H9 (cell line): Measurements from ENCODE around the gene HOXC13. TPM values are rescaled to one million over a fixed set of nuclear protein-coding genes. Genes with fewer than 3 reads are reported as not detected.
A peak's percentile ranks its signal among the peaks of the same experiment; 100 is the strongest.

Experiments
- DNase-seq: peaks from one replicate; pipeline ENCODE4 v3.0.0-alpha.2; 2017
- H2AFZ ChIP-seq: one replicate; pipeline ENCODE4 v1.6.1; 2013; ENCODE audit warnings: mild to moderate bottlenecking, low read length, control low read depth, moderate library complexity
- H2AK5ac ChIP-seq: 2 replicates; pipeline ENCODE4 v1.6.1; 2013; ENCODE audit warnings: low read length, control low read depth, mixed read lengths; ENCODE audit not compliant: insufficient read length
- H2BK120ac ChIP-seq: one replicate; pipeline ENCODE4 v1.6.1; 2013; ENCODE audit warnings: low read depth, mild to moderate bottlenecking, low read length, control low read depth, inconsistent platforms; ENCODE audit not compliant: poor library complexity, severe bottlenecking
- H2BK12ac ChIP-seq: 2 replicates; pipeline ENCODE4 v1.6.1; 2013; ENCODE audit warnings: low read length, control low read depth, mixed read lengths, low read depth; ENCODE audit not compliant: insufficient read length
- H2BK15ac ChIP-seq: 2 replicates; pipeline ENCODE4 v1.6.1; 2013; ENCODE audit warnings: low read depth, low read length, control low read depth
- H2BK20ac ChIP-seq: one replicate; pipeline ENCODE4 v1.6.1; 2013; ENCODE audit warnings: low read depth, mild to moderate bottlenecking, low read length, control low read depth, inconsistent platforms; ENCODE audit not compliant: poor library complexity, severe bottlenecking
- H2BK5ac ChIP-seq: 2 replicates; pipeline ENCODE4 v1.6.1; 2013; ENCODE audit warnings: low read length, control low read depth, mixed read lengths; ENCODE audit not compliant: insufficient read length
- H3K14ac ChIP-seq: 2 replicates; pipeline ENCODE4 v1.6.1; 2013; ENCODE audit warnings: low read length, control low read depth; ENCODE audit not compliant: insufficient read depth
- H3K18ac ChIP-seq: 2 replicates; pipeline ENCODE4 v1.6.1; 2013; ENCODE audit warnings: low read depth, mild to moderate bottlenecking, mixed read lengths, low read length, control low read depth; ENCODE audit not compliant: insufficient read length
- H3K23ac ChIP-seq: 2 replicates; pipeline ENCODE4 v1.6.1; 2013; ENCODE audit warnings: low read length, control low read depth, mixed read lengths, low read depth; ENCODE audit not compliant: insufficient read length
- H3K23me2 ChIP-seq: 2 replicates; pipeline ENCODE4 v1.6.1; 2013; ENCODE audit warnings: low read depth, mild to moderate bottlenecking, mixed read lengths, low read length, control low read depth; ENCODE audit not compliant: insufficient read length, poor library complexity, severe bottlenecking
- H3K27ac ChIP-seq: 2 replicates; pipeline ENCODE4 v1.5.1; 2013; ENCODE audit warnings: low read length, control low read depth, mixed read lengths, low read depth; ENCODE audit not compliant: insufficient read length
- H3K27me3 ChIP-seq: 2 replicates; pipeline ENCODE4 v1.6.1; 2013; ENCODE audit warnings: low read length, control low read depth, inconsistent platforms; ENCODE audit not compliant: insufficient read depth
- H3K4ac ChIP-seq: 2 replicates; pipeline ENCODE4 v1.6.1; 2013; ENCODE audit warnings: low read depth, mild to moderate bottlenecking, control low read depth, inconsistent platforms, low read length, moderate library complexity
- H3K4me1 ChIP-seq: 2 replicates; pipeline ENCODE4 v1.6.1; 2013; ENCODE audit warnings: low read length, control low read depth, inconsistent platforms; ENCODE audit not compliant: insufficient read depth
- H3K4me2 ChIP-seq: 2 replicates; pipeline ENCODE4 v1.6.1; 2013; ENCODE audit warnings: low read length, control low read depth, mixed read lengths; ENCODE audit not compliant: insufficient read length, insufficient read depth
- H3K56ac ChIP-seq: 2 replicates; pipeline ENCODE4 v1.6.1; 2013; ENCODE audit warnings: low read depth, mild to moderate bottlenecking, mixed read lengths, low read length, control low read depth; ENCODE audit not compliant: insufficient read length
- H3K79me1 ChIP-seq: 2 replicates; pipeline ENCODE4 v1.6.1; 2013; ENCODE audit warnings: low read depth, mild to moderate bottlenecking, moderate library complexity, low read length, control low read depth, inconsistent platforms; ENCODE audit not compliant: insufficient read depth, poor library complexity, severe bottlenecking
- H3K79me2 ChIP-seq: 2 replicates; pipeline ENCODE4 v1.6.1; 2013; ENCODE audit warnings: low read length, control low read depth, inconsistent platforms; ENCODE audit not compliant: insufficient read depth
- H3K9ac ChIP-seq: 2 replicates; pipeline ENCODE4 v1.6.1; 2013; ENCODE audit warnings: low read length, control low read depth, mixed read lengths; ENCODE audit not compliant: insufficient read length; ENCODE audit errors: extremely low read depth
- H3K9me3 ChIP-seq: one replicate; pipeline ENCODE4 v1.6.1; 2013; ENCODE audit warnings: low read depth, low read length, inconsistent platforms; ENCODE audit not compliant: control insufficient read depth
- H3T11ph ChIP-seq: one replicate; pipeline ENCODE4 v1.6.1; 2013; ENCODE audit warnings: mild to moderate bottlenecking, low read length, control low read depth, inconsistent platforms
- H4K20me1 ChIP-seq: one replicate; pipeline ENCODE4 v1.6.1; 2013; ENCODE audit not compliant: control insufficient read depth, insufficient read length, insufficient read depth
- H4K5ac ChIP-seq: 2 replicates; pipeline ENCODE4 v1.6.1; 2013; ENCODE audit warnings: low read depth, mild to moderate bottlenecking, mixed read lengths, low read length, control low read depth; ENCODE audit not compliant: insufficient read length
- H4K8ac ChIP-seq: replicated peaks from 2 replicates; pipeline ENCODE4 v1.6.1; 2013; ENCODE audit warnings: low read length, control low read depth, mixed read lengths, low read depth; ENCODE audit not compliant: insufficient read length
- H4K91ac ChIP-seq: 2 replicates; pipeline ENCODE4 v1.6.1; 2013; ENCODE audit warnings: low read depth, mild to moderate bottlenecking, moderate library complexity, mixed read lengths, low read length, control low read depth; ENCODE audit not compliant: insufficient read length
- H3K27ac Mint-ChIP-seq, 3 experiments: 2 replicates in 2 of 3; 3 replicates in 1 of 3; pipeline ENCODE4 v1.8.0; 2020 to 2021; ENCODE audit warnings: mixed read lengths in 3 of 3, mild to moderate bottlenecking in 1 of 3, moderate library complexity in 1 of 3
- H3K27me3 Mint-ChIP-seq: 2 replicates; pipeline ENCODE4 v1.8.0; 2021; ENCODE audit warnings: low read depth, mild to moderate bottlenecking, moderate library complexity, mixed read lengths
- H3K36me3 Mint-ChIP-seq, 3 experiments: 2 replicates in 2 of 3; 3 replicates in 1 of 3; pipeline ENCODE4 v1.8.0; 2020 to 2021; ENCODE audit warnings: low read depth in 3 of 3, mixed read lengths in 3 of 3; ENCODE audit not compliant: insufficient read depth in 1 of 3
- H3K4me1 Mint-ChIP-seq, 2 experiments: 2 replicates each; pipeline ENCODE4 v1.8.0; 2020; ENCODE audit warnings: mixed read lengths in 2 of 2
- H3K4me3 Mint-ChIP-seq, 2 experiments: 2 replicates in 1 of 2; 3 replicates in 1 of 2; pipeline ENCODE4 v1.8.0; 2020 to 2021; ENCODE audit warnings: mild to moderate bottlenecking in 2 of 2, mixed read lengths in 2 of 2, moderate library complexity in 1 of 2
- H3K9me3 Mint-ChIP-seq, 2 experiments: 2 replicates in 1 of 2; 3 replicates in 1 of 2; pipeline ENCODE4 v1.8.0; 2020; ENCODE audit warnings: mild to moderate bottlenecking in 2 of 2, mixed read lengths in 2 of 2, moderate library complexity in 1 of 2
- CTCF ChIP-seq: fragments of 200-600 bp; sonication (generic); conservative IDR thresholded peaks from 3 replicates; pipeline ENCODE4 v1.8.0; 2021; ENCODE audit warnings: antibody characterized with exemption, mild to moderate bottlenecking
- WGBS: extraction: QIAGEN DNeasy Blood & Tissue Kit; methylation state at CpG from one replicate; pipeline ENCODE4 v1.1.7; 2013; ENCODE audit warnings: missing lambda C conversion rate, low lambda C conversion rate, mixed read lengths; ENCODE audit not compliant: insufficient read length; ENCODE audit errors: extremely low coverage; 5-methylcytosine and 5-hydroxymethylcytosine counted together
- total RNA-seq: library from RNA; stranded (reverse); gene quantifications from 2 replicates; pipeline ENCODE4 v1.2.1, GENCODE V29; 2021

Gene HOXC13
- total RNA-seq, 1 experiment from 2014 or later = not detected

DNA sequence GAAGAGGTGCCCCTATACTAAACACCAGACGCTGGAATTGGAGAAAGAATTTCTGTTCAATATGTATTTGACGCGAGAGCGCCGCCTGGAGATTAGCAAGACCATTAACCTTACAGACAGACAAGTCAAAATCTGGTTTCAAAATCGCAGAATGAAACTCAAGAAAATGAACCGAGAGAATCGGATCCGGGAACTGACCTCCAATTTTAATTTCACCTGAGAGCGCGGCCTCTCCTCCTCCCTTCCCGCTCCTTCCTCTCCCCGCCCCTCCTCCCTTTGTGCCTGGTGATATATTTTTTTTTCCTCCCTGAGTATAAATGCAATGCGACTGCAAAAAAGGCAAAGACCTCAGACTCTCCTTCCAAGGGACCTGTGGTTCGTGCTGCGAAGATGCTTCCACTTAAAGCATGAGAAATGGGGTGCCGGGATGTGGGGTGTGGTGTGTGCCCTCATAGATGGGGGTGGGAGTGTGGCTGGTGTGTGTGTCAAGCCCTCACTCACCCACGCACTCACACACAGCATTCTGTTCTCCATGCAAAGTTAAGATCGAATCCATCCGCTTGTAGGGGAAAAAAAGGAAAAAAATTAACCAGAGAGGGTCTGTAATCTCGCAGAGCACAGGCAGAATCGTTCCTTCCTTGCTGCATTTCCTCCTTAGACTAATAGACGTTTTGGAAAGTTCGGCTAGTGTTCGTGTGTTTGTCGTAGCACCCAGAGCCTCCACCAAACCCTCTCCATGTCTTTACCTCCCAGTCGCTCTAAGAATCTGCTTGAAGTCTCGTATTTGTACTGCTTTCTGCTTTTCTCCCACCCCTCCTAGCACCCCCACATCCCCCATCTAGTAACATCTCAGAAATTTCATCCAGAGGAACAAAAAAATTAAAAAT is 50.8 kb downstream of the HOXC13 start:
- Histone ChIP-seq H3K79me1 (no peaks in the 10 kb centered on the region), H3K9me3 (no peaks in the 10 kb centered on the region), H3T11ph (no peak overlapping the region), H3K27ac (no peak overlapping the region), H3K23me2 (no peaks in the 10 kb centered on the region), H4K5ac (no peak overlapping the region), H3K4ac (no peak overlapping the region), H3K18ac (no peak overlapping the region), H2AFZ (no peak overlapping the region), H2BK20ac (no peak overlapping the region), H4K91ac (no peak overlapping the region), H2BK12ac (no peak overlapping the region), H2BK5ac (no peak overlapping the region), H3K9ac (no peak overlapping the region), H3K27me3 (peaks cover 96% of the 10 kb centered on the region), H4K20me1 (no peaks in the 10 kb centered on the region), H3K56ac (no peak overlapping the region), H2AK5ac (no peak overlapping the region), H2BK15ac (no peak overlapping the region), H2BK120ac (no peak overlapping the region), H3K79me2 (no peaks in the 10 kb centered on the region), H3K14ac (no peak overlapping the region), H3K4me1 (no peaks in the 10 kb centered on the region), H3K4me2 (no peak overlapping the region), H3K23ac (no peak overlapping the region), H4K8ac (no peak overlapping the region)
- peaks cover 100% of the 10 kb centered on the region for H3K27me3 Mint-ChIP-seq
- H3K36me3 Mint-ChIP-seq = no peaks in the 10 kb centered on the region; a peak in 2 of 7 replicates
- DNase-seq = no peak
- peaks cover 3 to 16% of the 10 kb centered on the region in 2 experiments; a peak in 2 of 4 replicates for H3K4me1 Mint-ChIP-seq
- peak; percentile 58 for TF ChIP-seq CTCF
- no peak overlapping the region for H3K27ac Mint-ChIP-seq
- no CpG with 5 or more reads among the region's 28 CpGs for WGBS
- H3K4me3 Mint-ChIP-seq = no peak overlapping the region
- H3K9me3 Mint-ChIP-seq = peaks cover 3 to 8% of the 10 kb centered on the region in 2 experiments; a peak in 4 of 5 replicates
